PC-3 (cell line): ENCODE data around the gene SLAMF8. TPM values are rescaled to one million over a fixed set of nuclear protein-coding genes. Genes with fewer than 3 reads are reported as not detected.

Experiments used
- ATAC-seq: fragments of 200-7000 bp; cut with Tn5 transposase; 2 replicates; pipeline ENCODE4 v1.9.1; 2020; ENCODE audit warnings: mild to moderate bottlenecking, moderate library complexity
- BruUV-seq: library from RNA; stranded (reverse); fragments of 400-500 nt; replicated peaks from 2 replicates; lab custom pipeline; 2021; lab: Mats Ljungman, UMichigan
- CTCF ChIA-PET: fragments of 300-600 bp; sonication (Branson Sonifier 250); formaldehyde crosslinking; loops from one replicate; lab custom pipeline; 2022; ENCODE audit warnings: antibody characterized with exemption; lab: Charles Lee
- POLR2A ChIA-PET: fragments of 300-600 bp; sonication (Branson Sonifier 250); formaldehyde crosslinking; loops from one replicate; lab custom pipeline; 2022; ENCODE audit warnings: antibody characterized with exemption; ENCODE audit not compliant: unreplicated experiment; lab: Charles Lee
- DNase-seq: peaks from one replicate; pipeline ENCODE4 v3.0.0-alpha.2; 2015
- H2AFZ ChIP-seq: fragments of 300-600 bp; sonication (generic); 2 replicates; pipeline ENCODE4 v1.6.0; 2016; ENCODE audit warnings: antibody characterized with exemption, low read length
- H3F3A ChIP-seq: fragments of 300-600 bp; sonication (generic); one replicate; pipeline ENCODE4 v1.6.0; 2017; ENCODE audit warnings: antibody characterized with exemption, low read length, control low read depth, mild to moderate bottlenecking; ENCODE audit not compliant: unreplicated experiment
- H3K27ac ChIP-seq: fragments of 300-600 bp; sonication (generic); 2 replicates; pipeline ENCODE4 v1.5.1; 2016; ENCODE audit warnings: mild to moderate bottlenecking, low read length
- H3K27me3 ChIP-seq: fragments of 300-600 bp; sonication (generic); 2 replicates; pipeline ENCODE4 v1.6.1; 2016; ENCODE audit warnings: low read length, mixed read lengths
- H3K36me3 ChIP-seq: fragments of 300-600 bp; sonication (generic); 2 replicates; pipeline ENCODE4 v1.6.1; 2016; ENCODE audit warnings: low read depth, mixed run types, low read length, mixed read lengths
- H3K4me1 ChIP-seq: fragments of 300-600 bp; sonication (generic); 2 replicates; pipeline ENCODE4 v1.5.1; 2016; ENCODE audit warnings: low read length; ENCODE audit not compliant: insufficient read depth
- H3K4me2 ChIP-seq: fragments of 300-600 bp; sonication (generic); 2 replicates; pipeline ENCODE4 v1.6.0; 2016; ENCODE audit warnings: low read length
- H3K4me3 ChIP-seq: fragments of 300-600 bp; sonication (generic); 2 replicates; pipeline ENCODE4 v1.5.1; 2016; ENCODE audit warnings: mild to moderate bottlenecking, low read length, mixed read lengths
- H3K79me2 ChIP-seq: fragments of 300-600 bp; sonication (generic); 2 replicates; pipeline ENCODE4 v1.6.1; 2017; ENCODE audit warnings: low read length, mixed read lengths
- H3K9ac ChIP-seq: fragments of 300-600 bp; sonication (generic); 2 replicates; pipeline ENCODE4 v1.6.0; 2016; ENCODE audit warnings: mild to moderate bottlenecking, low read length
- H3K9me2 ChIP-seq: fragments of 300-600 bp; sonication (generic); replicated peaks from 2 replicates; pipeline ENCODE4 v1.6.1; 2016; ENCODE audit warnings: mixed run types, low read length, mixed read lengths
- H3K9me3 ChIP-seq: fragments of 300-600 bp; sonication (generic); 2 replicates; pipeline ENCODE4 v1.6.1; 2016; ENCODE audit warnings: low read length, mixed read lengths
- H4K20me1 ChIP-seq: fragments of 300-600 bp; sonication (generic); 2 replicates; pipeline ENCODE4 v1.6.1; 2016; ENCODE audit warnings: low read length, mixed read lengths
- EZH2 ChIP-seq: fragments of 300-600 bp; sonication (generic); IDR thresholded peaks from one replicate; pipeline ENCODE4 v1.6.1; 2017; ENCODE audit warnings: antibody characterized with exemption, mild to moderate bottlenecking, low read length; ENCODE audit not compliant: unreplicated experiment
- EZH2phosphoT487 ChIP-seq: fragments of 300-600 bp; sonication (generic); IDR thresholded peaks from 2 replicates; pipeline ENCODE4 v1.6.1; 2018; ENCODE audit warnings: mild to moderate bottlenecking, antibody characterized with exemption, low read length, borderline replicate concordance
- intact Hi-C: fragments of 100-400 bp; cut with micrococcal nuclease; formaldehyde crosslinking; loops from 2 replicates; pipeline ENCODE4 v1.9.0; 2023
- total RNA-seq: library from RNA; depleted of rRNA; stranded (reverse); fragments of >200 nt; gene quantifications from 2 replicates; pipeline ENCODE4 v1.2.3, GENCODE V29; 2014
- TF ChIP-seq, protein P1 (sequence below): fragments of 300-600 bp; sonication (generic); conservative IDR thresholded peaks from 2 replicates; pipeline ENCODE4 v1.5.1; 2017; ENCODE audit warnings: antibody characterized with exemption, low read depth, mild to moderate bottlenecking, low read length

SLAMF8 gene
- total RNA-seq, 1 experiment from 2014 or later: not detected

DNA sequence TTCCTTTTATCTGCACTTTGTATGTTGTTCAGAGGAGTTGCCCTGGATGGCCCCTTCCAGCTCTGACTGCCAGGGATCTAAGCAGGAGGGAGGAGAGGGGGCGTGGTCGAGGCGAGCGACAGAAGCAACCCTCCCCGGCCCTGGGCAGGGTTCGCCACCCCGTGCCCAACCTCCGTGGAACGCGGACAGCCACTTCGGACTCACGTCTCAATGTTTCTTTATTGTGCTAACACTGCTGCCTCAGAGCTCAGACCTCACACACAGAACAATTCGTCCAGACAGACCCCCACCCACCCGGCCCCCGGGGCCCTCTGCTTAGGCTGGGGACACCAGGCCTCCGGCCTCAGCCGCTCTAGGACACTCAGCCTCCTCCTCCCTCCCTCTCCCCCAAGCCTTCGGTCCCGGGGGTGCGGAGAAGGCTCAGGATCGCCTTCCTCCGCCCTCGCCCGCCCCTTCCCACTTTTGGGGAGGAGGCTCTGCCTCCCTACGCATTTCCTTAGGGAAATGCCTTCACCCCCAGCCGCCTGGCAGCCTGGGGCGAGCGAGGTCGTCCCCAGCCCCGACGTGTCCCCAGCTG lies 27.5 kb downstream of the SLAMF8 start:
- Histone ChIP-seq H4K20me1 (no peaks in the 10 kb centered on the region), H3K36me3 (no peaks in the 10 kb centered on the region), H3K9me3 (no peaks in the 10 kb centered on the region), H3K4me2 (peak overlapping the region; percentile 97), H3K27ac (peak overlapping the region; percentile 73), H3K9ac (peak overlapping the region; percentile 84), H3K9me2 (no peaks in the 10 kb centered on the region), H3K79me2 (no peaks in the 10 kb centered on the region), H3F3A (no peaks in the 10 kb centered on the region), H3K27me3 (no peaks in the 10 kb centered on the region), H3K4me1 (peaks cover 30% of the 10 kb centered on the region), H2AFZ (peak overlapping the region; percentile 91), H3K4me3 (peak overlapping the region; percentile 84)
- ATAC-seq (peak; percentile 65), DNase-seq (peak; percentile 60)
- ChIA-PET POLR2A (no interaction called here), CTCF (interaction anchor here (0.7 to 1.4 kb wide), 2 partner anchors 37 to 154 kb away, joined by 3 to 7 read pairs; no protein-coding TSS in a partner anchor)
- TF ChIP-seq EZH2 (no peak), EZH2phosphoT487 (no peak)
- TF ChIP-seq, protein P1, sequence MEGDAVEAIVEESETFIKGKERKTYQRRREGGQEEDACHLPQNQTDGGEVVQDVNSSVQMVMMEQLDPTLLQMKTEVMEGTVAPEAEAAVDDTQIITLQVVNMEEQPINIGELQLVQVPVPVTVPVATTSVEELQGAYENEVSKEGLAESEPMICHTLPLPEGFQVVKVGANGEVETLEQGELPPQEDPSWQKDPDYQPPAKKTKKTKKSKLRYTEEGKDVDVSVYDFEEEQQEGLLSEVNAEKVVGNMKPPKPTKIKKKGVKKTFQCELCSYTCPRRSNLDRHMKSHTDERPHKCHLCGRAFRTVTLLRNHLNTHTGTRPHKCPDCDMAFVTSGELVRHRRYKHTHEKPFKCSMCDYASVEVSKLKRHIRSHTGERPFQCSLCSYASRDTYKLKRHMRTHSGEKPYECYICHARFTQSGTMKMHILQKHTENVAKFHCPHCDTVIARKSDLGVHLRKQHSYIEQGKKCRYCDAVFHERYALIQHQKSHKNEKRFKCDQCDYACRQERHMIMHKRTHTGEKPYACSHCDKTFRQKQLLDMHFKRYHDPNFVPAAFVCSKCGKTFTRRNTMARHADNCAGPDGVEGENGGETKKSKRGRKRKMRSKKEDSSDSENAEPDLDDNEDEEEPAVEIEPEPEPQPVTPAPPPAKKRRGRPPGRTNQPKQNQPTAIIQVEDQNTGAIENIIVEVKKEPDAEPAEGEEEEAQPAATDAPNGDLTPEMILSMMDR: no peak
- BruUV-seq: no TSS peak
- intact Hi-C loops: loop anchor here (1.0 to 2.0 kb wide), 3 partner anchors 30 to 37 kb away; no protein-coding TSS in a partner anchor

DNA sequence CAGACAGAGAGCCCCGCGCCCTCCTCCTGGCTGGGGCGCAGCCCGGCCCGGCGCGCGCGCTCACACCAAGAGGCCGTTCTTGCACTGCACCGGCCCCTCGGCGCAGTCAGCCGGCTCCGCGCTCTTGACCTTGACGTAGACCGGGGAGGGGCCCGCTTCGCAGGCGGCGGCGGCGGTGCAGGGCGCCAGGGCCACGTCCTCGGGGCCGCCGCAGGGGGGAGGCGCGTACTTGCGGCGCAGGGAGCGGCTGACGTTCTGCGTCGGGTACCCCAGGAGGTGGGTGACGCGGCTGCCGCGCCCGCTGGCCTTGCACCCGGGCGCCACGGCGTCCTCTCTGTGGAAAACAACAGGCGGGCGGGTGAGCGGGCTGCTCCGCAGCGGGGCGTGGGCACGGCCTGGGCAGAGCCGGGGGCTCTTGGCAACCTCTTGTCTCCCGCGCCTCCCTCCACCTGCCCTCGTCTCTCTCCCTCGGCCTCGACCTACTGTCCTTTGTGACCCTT lies 28.1 kb downstream of the SLAMF8 start:
- no peaks in the 10 kb centered on the region for H3F3A ChIP-seq
- no peaks in the 10 kb centered on the region for H3K79me2 ChIP-seq
- no peaks in the 10 kb centered on the region for H3K9me2 ChIP-seq
- peak overlapping the region; percentile 97 for H3K4me2 ChIP-seq
- no peaks in the 10 kb centered on the region for H4K20me1 ChIP-seq
- peak overlapping the region; percentile 91 for H2AFZ ChIP-seq
- BruUV-seq: no TSS peak
- H3K9me3 ChIP-seq: no peaks in the 10 kb centered on the region
- H3K27ac ChIP-seq: peak overlapping the region; percentile 73
- DNase-seq (peak; percentile 85), ATAC-seq (peak; percentile 83)
- H3K36me3 ChIP-seq: no peaks in the 10 kb centered on the region
- peak overlapping the region; percentile 84 for H3K9ac ChIP-seq
- no peaks in the 10 kb centered on the region for H3K27me3 ChIP-seq
- H3K4me3 ChIP-seq: peak overlapping the region; percentile 84
- intact Hi-C loops: loop anchor here (1.0 to 2.0 kb wide), 3 partner anchors 30 to 37 kb away; no protein-coding TSS in a partner anchor
- CTCF ChIA-PET: interaction anchor here (1.4 kb wide), 1 partner anchor 36 kb away, joined by 7 read pairs; no protein-coding TSS in a partner anchor
- POLR2A ChIA-PET: no interaction called here
- peaks cover 25% of the 10 kb centered on the region for H3K4me1 ChIP-seq
- no peak for TF ChIP-seq EZH2phosphoT487
- TF ChIP-seq EZH2: no peak
- TF ChIP-seq, protein P1: no peak

DNA sequence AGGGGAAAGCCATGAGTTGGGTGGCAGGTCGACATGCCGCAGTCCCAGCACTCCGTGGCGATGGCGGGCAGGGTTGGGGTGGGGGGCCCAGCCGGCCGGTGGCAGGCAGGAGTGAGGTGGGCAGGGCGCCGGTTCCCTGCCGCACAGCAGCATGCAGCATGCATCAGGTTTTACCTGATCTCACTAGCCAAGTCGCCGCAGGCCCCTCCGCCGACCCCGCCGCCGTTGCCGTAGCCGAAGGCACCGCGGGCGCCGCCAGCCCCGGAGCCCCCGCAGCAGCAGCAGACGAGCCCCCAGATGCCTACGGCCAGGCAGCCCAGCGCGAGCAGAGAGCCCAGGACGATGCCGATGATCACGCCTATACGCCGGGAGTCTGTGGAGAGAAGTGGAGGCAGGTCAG lies 29.0 kb downstream of the SLAMF8 start:
- peaks cover 15% of the 10 kb centered on the region for H3K4me1 ChIP-seq
- intact Hi-C loops: loop anchor here (2.0 kb wide), 1 partner anchor 35 kb away; no protein-coding TSS in a partner anchor
- H3K4me2 ChIP-seq: no peak overlapping the region
- DNase-seq: no peak
- no peaks in the 10 kb centered on the region for H3K27me3 ChIP-seq
- CTCF ChIA-PET: no interaction called here
- no peaks in the 10 kb centered on the region for H3F3A ChIP-seq
- no peaks in the 10 kb centered on the region for H3K36me3 ChIP-seq
- H3K4me3 ChIP-seq: no peak overlapping the region
- H3K79me2 ChIP-seq: no peaks in the 10 kb centered on the region
- POLR2A ChIA-PET: no interaction called here
- no peaks in the 10 kb centered on the region for H3K9me2 ChIP-seq
- no peak overlapping the region for H3K9ac ChIP-seq
- TF ChIP-seq EZH2phosphoT487: no peak
- TF ChIP-seq EZH2: no peak
- TF ChIP-seq, protein P1: no peak
- BruUV-seq: no TSS peak
- no peak overlapping the region for H2AFZ ChIP-seq
- no peak for ATAC-seq
- H3K27ac ChIP-seq: no peak overlapping the region
- no peaks in the 10 kb centered on the region for H3K9me3 ChIP-seq
- no peaks in the 10 kb centered on the region for H4K20me1 ChIP-seq
